GM19193 (cell line): ENCODE data around the gene DUOX2.

Experiments
- POLR2A ChIP-seq: IDR thresholded peaks from 4 replicates; pipeline ENCODE4 v1.6.1; 2011; ENCODE audit not compliant: insufficient read depth, insufficient read length; ENCODE audit errors: extremely low read depth

DUOX2 gene

GRCh38 chr15:45115312-45115820, 1.4 kb upstream of the DUOX2 start:
- TF ChIP-seq POLR2A: no peak

GRCh38 chr15:45114751-45115085, 746 bp upstream of the DUOX2 start:
- no peak for TF ChIP-seq POLR2A

- no peak for TF ChIP-seq POLR2A
Measured at GRCh38 chr15:45113380-45113990, 487 bp downstream of the DUOX2 start.

GRCh38 chr15:45112591-45113379, 1.2 kb downstream of the DUOX2 start:
- TF ChIP-seq POLR2A: no peak

- no peak for TF ChIP-seq POLR2A
Measured at GRCh38 chr15:45112143-45112590, 1.8 kb downstream of the DUOX2 start.

GRCh38 chr15:45111390-45112142, 2.4 kb downstream of the DUOX2 start:
- no peak for TF ChIP-seq POLR2A

- TF ChIP-seq POLR2A: no peak
Measured at GRCh38 chr15:45110256-45110820, 3.6 kb downstream of the DUOX2 start.

GRCh38 chr15:45107941-45108630, 5.9 kb downstream of the DUOX2 start:
- TF ChIP-seq POLR2A: no peak

- no peak for TF ChIP-seq POLR2A
Measured at GRCh38 chr15:45106002-45106790, 7.8 kb downstream of the DUOX2 start.

- no peak for TF ChIP-seq POLR2A
Measured at GRCh38 chr15:45105586-45105985, 8.4 kb downstream of the DUOX2 start.

- no peak for TF ChIP-seq POLR2A
Measured at GRCh38 chr15:45102226-45102625, 11.7 kb downstream of the DUOX2 start.

GRCh38 chr15:45101749-45102148, 12.2 kb downstream of the DUOX2 start:
- no peak for TF ChIP-seq POLR2A

- no peak for TF ChIP-seq POLR2A
Measured at GRCh38 chr15:45100884-45101625, 12.9 kb downstream of the DUOX2 start.

GRCh38 chr15:45099549-45100165, 14.3 kb downstream of the DUOX2 start:
- TF ChIP-seq POLR2A: no peak
